Fibroblast of lung (primary cell): ENCODE measurements around the gene HDAC4. TPM values are rescaled to one million over a fixed set of nuclear protein-coding genes. Genes with fewer than 3 reads are reported as not detected.

Experiments
- DNase-seq, 2 donors: peaks; one replicate each; pipeline versions ENCODE4 v3.0.0 to v3.0.0-alpha.2; 2010; ENCODE audit warnings: low read depth in 2 of 2
- H2AFZ ChIP-seq: 2 replicates; pipeline ENCODE4 v1.5.1; 2012; ENCODE audit warnings: low read length, control low read depth, inconsistent platforms
- H3K27ac ChIP-seq: 2 replicates; pipeline ENCODE4 v1.5.1; 2011; ENCODE audit warnings: low read length, control low read depth; ENCODE audit not compliant: insufficient read depth
- H3K27me3 ChIP-seq: 2 replicates; pipeline ENCODE4 v1.5.1; 2011; ENCODE audit warnings: mild to moderate bottlenecking, low read length; ENCODE audit not compliant: control insufficient read depth, insufficient read depth
- H3K36me3 ChIP-seq: 2 replicates; pipeline ENCODE4 v1.5.1; 2011; ENCODE audit warnings: low read length; ENCODE audit not compliant: control insufficient read depth, insufficient read depth
- H3K4me1 ChIP-seq: 2 replicates; pipeline ENCODE4 v1.5.1; 2011; ENCODE audit warnings: low read length; ENCODE audit not compliant: control insufficient read depth, insufficient read depth; ENCODE audit errors: extremely low read depth
- H3K4me2 ChIP-seq: 2 replicates; pipeline ENCODE4 v1.5.1; 2011; ENCODE audit warnings: low read length, control low read depth; ENCODE audit not compliant: insufficient read depth; ENCODE audit errors: extremely low read depth
- H3K4me3 ChIP-seq, 4 experiments: fragments of 200-600 bp in 1 of 4; sonication (generic) in 1 of 4; replicated peaks in 1 of 4; 2 replicates each; pipeline ENCODE4 v1.5.1; 2011 to 2016; ENCODE audit warnings: low read length in 4 of 4, low read depth in 3 of 4, mild to moderate bottlenecking in 3 of 4, control low read depth in 2 of 4, inconsistent platforms in 1 of 4, mixed read lengths in 1 of 4; ENCODE audit not compliant: insufficient read depth in 1 of 4; ENCODE audit errors: control extremely low read depth in 1 of 4
- H3K79me2 ChIP-seq: 2 replicates; pipeline ENCODE4 v1.5.1; 2012; ENCODE audit warnings: mild to moderate bottlenecking, low read length, inconsistent platforms; ENCODE audit not compliant: control insufficient read depth, insufficient read depth
- H3K9ac ChIP-seq: 2 replicates; pipeline ENCODE4 v1.5.1; 2011; ENCODE audit warnings: mild to moderate bottlenecking, low read length, control low read depth; ENCODE audit not compliant: insufficient read depth
- H3K9me3 ChIP-seq: 2 replicates; pipeline ENCODE4 v1.5.1; 2012; ENCODE audit warnings: low read depth, low read length; ENCODE audit not compliant: control insufficient read depth, insufficient read depth
- H4K20me1 ChIP-seq: 2 replicates; pipeline ENCODE4 v1.5.1; 2011; ENCODE audit warnings: low read length; ENCODE audit not compliant: control insufficient read depth, insufficient read depth; ENCODE audit errors: extremely low read depth
- EZH2 ChIP-seq: IDR thresholded peaks from 2 replicates; pipeline ENCODE4 v1.5.1; 2012; ENCODE audit warnings: low read length, control low read depth, mild to moderate bottlenecking; ENCODE audit errors: missing control alignments
- polyA plus RNA-seq, 2 donors: library from polyadenylated mRNA; depleted of rRNA in 1 of 2; stranded (reverse) in 1 of 2; unstranded in 1 of 2; fragments of >200 nt; gene quantifications; 2 replicates each; pipeline ENCODE4 v1.2.1, GENCODE V29; 2011 to 2012; ENCODE audit warnings: missing spikeins in 1 of 2
- total RNA-seq: library from RNA; depleted of rRNA; stranded (reverse); fragments of >200 nt; gene quantifications from 2 replicates; pipeline ENCODE4 v1.2.1, GENCODE V29; 2014
- TF ChIP-seq, protein P1 (sequence below), 2 donors: IDR thresholded peaks in 1 of 2; conservative IDR thresholded peaks in 1 of 2; 1 replicate in 1 of 2; 2 replicates in 1 of 2; pipeline ENCODE4 v1.5.1; 2011 to 2012; ENCODE audit warnings: low read length in 2 of 2, control low read depth in 1 of 2, inconsistent platforms in 1 of 2, low read depth in 1 of 2, mild to moderate bottlenecking in 1 of 2

HDAC4 gene
- total and polyA plus RNA-seq, 2 donors (not counting 1 experiment from before 2014, with no cell fraction given) = 7.4 to 19.8 TPM

GRCh38 chr2:239035361-239035814 is 365.4 kb downstream of the HDAC4 start:
- Histone ChIP-seq H3K4me1 (no peaks in the 10 kb centered on the region), H3K9ac (no peak overlapping the region), H3K79me2 (no peaks in the 10 kb centered on the region), H4K20me1 (no peaks in the 10 kb centered on the region), H3K4me3 (no peak overlapping the region), H3K36me3 (no peaks in the 10 kb centered on the region), H2AFZ (no peak overlapping the region), H3K27ac (no peak overlapping the region), H3K27me3 (peaks cover 3% of the 10 kb centered on the region), H3K4me2 (no peak overlapping the region), H3K9me3 (no peaks in the 10 kb centered on the region)
- TF ChIP-seq, protein P1, sequence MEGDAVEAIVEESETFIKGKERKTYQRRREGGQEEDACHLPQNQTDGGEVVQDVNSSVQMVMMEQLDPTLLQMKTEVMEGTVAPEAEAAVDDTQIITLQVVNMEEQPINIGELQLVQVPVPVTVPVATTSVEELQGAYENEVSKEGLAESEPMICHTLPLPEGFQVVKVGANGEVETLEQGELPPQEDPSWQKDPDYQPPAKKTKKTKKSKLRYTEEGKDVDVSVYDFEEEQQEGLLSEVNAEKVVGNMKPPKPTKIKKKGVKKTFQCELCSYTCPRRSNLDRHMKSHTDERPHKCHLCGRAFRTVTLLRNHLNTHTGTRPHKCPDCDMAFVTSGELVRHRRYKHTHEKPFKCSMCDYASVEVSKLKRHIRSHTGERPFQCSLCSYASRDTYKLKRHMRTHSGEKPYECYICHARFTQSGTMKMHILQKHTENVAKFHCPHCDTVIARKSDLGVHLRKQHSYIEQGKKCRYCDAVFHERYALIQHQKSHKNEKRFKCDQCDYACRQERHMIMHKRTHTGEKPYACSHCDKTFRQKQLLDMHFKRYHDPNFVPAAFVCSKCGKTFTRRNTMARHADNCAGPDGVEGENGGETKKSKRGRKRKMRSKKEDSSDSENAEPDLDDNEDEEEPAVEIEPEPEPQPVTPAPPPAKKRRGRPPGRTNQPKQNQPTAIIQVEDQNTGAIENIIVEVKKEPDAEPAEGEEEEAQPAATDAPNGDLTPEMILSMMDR (conservative IDR thresholded peaks at IDR 0.05 in 1 of 2, IDR thresholded peaks at IDR 0.05 in 1 of 2; ENCODE audit: low read depth in 1 of 2, low read length in 2 of 2) = peak; percentile 54 to 73
- no peak for TF ChIP-seq EZH2
- DNase-seq = no peak

DNA sequence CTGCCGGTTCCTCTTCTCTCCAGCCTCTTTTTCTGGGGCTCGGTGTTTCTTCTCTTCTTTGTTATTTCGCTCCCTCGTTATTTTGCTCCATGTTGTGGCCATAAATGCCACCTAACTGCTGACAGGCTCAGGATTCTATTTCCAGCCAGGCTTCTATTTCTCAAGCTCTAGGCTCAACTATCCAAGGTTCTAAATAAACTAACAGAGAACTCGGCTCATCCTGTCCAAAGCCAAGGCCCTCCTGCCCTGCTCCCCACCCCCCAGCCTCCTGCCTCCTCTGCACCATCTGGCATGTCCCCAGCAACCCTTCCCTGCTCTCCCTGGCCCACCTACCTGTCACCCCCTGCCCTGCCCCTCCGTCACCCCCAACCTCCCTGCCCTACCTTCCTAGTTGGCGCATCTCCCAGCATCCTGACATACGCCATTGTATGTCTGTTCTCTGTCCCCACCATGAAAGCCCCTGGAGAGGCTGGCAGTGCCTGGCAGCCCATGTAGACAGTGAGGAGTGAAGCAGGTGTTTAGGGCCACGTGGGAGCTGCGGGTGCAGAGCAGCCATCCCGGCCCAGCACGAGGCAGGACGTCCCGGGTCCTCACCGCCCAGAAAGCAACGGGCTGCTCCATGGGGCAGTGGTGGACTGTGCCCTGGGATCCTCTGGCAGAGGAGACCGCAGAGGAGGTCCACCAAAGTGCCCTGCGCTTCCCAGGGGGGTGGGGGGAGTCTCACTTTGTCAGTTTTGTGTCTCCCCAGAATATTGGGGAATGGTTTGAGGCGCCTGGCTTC is 366.1 kb downstream of the HDAC4 start:
- no peaks in the 10 kb centered on the region for H3K79me2 ChIP-seq
- no peaks in the 10 kb centered on the region for H3K4me1 ChIP-seq
- H3K9ac ChIP-seq = no peak overlapping the region
- peaks cover 4% of the 10 kb centered on the region for H3K27me3 ChIP-seq
- no peak overlapping the region for H3K27ac ChIP-seq
- no peak overlapping the region for H2AFZ ChIP-seq
- no peak for DNase-seq
- no peaks in the 10 kb centered on the region for H3K9me3 ChIP-seq
- TF ChIP-seq, protein P1 (conservative IDR thresholded peaks at IDR 0.05 in 1 of 2, IDR thresholded peaks at IDR 0.05 in 1 of 2; ENCODE audit: low read depth in 1 of 2, low read length in 2 of 2) = no peak
- no peaks in the 10 kb centered on the region for H3K36me3 ChIP-seq
- H4K20me1 ChIP-seq = no peaks in the 10 kb centered on the region
- H3K4me3 ChIP-seq = no peak overlapping the region
- no peak overlapping the region for H3K4me2 ChIP-seq

GRCh38 chr2:239033801-239034560 is 366.8 kb downstream of the HDAC4 start:
- Histone ChIP-seq H3K4me1 (no peaks in the 10 kb centered on the region), H3K27ac (no peak overlapping the region), H3K9ac (no peak overlapping the region), H3K27me3 (peaks cover 4% of the 10 kb centered on the region), H3K79me2 (no peaks in the 10 kb centered on the region), H4K20me1 (no peaks in the 10 kb centered on the region), H3K4me2 (no peak overlapping the region), H2AFZ (no peak overlapping the region), H3K9me3 (no peaks in the 10 kb centered on the region), H3K36me3 (no peaks in the 10 kb centered on the region), H3K4me3 (no peak overlapping the region)
- no peak for DNase-seq
- TF ChIP-seq, protein P1 (conservative IDR thresholded peaks at IDR 0.05 in 1 of 2, IDR thresholded peaks at IDR 0.05 in 1 of 2; ENCODE audit: low read depth in 1 of 2, low read length in 2 of 2) = no peak
- TF ChIP-seq EZH2 = no peak
